ENCODE measurements around the gene LRP1B.

DNA sequence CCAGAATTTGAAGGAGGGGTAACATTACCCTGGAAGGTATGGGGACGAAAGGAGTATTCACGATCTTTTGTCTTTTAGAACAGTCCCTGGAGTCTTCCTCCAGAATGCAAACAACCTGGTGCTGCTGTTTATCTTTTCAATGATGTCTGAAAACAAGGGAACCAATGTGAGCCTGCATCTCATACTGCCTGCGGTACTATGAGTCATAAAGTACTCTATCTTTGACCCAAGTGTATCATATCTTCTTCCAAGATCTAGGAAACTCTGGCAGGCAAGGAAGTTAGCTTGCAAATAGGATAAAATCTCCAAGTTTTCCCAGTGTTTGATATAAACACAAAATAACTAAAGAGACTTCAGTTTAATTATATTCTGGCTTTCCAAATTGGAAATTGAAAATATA is 968.5 kb downstream of the LRP1B start:
- TF ChIP-seq, protein P1, sequence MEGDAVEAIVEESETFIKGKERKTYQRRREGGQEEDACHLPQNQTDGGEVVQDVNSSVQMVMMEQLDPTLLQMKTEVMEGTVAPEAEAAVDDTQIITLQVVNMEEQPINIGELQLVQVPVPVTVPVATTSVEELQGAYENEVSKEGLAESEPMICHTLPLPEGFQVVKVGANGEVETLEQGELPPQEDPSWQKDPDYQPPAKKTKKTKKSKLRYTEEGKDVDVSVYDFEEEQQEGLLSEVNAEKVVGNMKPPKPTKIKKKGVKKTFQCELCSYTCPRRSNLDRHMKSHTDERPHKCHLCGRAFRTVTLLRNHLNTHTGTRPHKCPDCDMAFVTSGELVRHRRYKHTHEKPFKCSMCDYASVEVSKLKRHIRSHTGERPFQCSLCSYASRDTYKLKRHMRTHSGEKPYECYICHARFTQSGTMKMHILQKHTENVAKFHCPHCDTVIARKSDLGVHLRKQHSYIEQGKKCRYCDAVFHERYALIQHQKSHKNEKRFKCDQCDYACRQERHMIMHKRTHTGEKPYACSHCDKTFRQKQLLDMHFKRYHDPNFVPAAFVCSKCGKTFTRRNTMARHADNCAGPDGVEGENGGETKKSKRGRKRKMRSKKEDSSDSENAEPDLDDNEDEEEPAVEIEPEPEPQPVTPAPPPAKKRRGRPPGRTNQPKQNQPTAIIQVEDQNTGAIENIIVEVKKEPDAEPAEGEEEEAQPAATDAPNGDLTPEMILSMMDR (IDR thresholded peaks at IDR 0.05; ENCODE audit: low read depth, low read length, poor library complexity, severe bottlenecking): no peak
- no peak for TF ChIP-seq EZH2phosphoT487 (IDR thresholded peaks at IDR 0.05; ENCODE audit: borderline replicate concordance, low read length)
